Measurements from ENCODE around the gene PAPPA. TPM values are rescaled to one million over a fixed set of nuclear protein-coding genes. Genes with fewer than 3 reads are reported as not detected.

The PAPPA gene
- total RNA-seq, 2 experiments from 2014 or later: not detected

GRCh38 chr9:116436121-116436520, 282.5 kb downstream of the PAPPA start:
- intact Hi-C loops (cut with micrococcal nuclease; ENCODE audit: unreplicated experiment): no loop called here
- no TSS peak for BruUV-seq (replicated peaks)
- CTCF ChIA-PET (ENCODE audit: unreplicated experiment): no interaction called here

DNA sequence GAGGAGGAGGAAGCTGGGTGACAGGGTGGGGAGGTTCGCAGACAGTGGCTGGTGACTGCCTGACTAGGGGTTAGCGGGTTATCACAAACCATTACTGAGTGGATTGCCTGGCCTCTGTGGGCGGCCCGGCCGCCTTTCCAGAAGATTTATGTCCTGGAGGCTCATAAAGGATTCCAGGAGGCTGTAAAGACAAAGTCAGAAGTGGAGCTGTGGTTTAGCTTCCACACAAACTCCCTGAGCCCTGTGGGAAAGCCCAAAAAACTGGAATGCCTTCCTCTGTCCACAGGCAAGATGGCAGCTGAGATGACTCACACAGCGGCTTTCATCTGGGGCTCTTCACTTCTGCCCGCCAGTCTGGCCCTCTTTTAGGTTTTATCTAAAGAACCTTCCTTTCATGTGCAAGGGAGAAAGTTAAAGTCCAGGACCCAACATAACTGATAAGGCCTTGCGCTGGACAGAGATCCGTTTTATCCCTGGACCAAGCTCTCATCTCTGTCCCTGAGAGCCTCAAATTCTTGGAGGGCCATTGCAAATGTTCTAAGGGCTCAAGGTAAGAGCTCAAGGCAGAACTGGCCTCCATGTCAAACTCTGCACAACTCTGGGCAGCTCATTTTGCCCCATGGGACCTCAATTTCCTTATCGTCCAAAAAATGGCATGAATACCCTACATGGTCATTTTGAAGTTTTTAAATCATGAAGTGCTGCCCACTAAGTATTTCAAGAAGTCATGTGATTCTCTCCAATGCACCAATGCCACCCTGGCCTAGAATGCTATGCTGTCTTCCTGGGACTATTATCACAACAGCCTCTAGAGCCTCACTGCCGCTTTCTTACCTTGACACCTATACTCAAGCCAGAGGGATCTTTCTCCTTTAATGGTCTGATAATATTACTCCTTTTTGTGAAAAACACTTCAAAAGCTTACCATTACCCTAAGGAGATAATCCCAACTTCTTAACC, 284.1 kb downstream of the PAPPA start:
- Histone ChIP-seq H2AFZ (ENCODE audit: low read length) (no peak overlapping the region), H3K4me1 (ENCODE audit: insufficient read depth, low read length, poor library complexity, severe bottlenecking) (no peaks in the 10 kb centered on the region), H3K79me2 (ENCODE audit: insufficient read depth, low read depth, low read length) (no peaks in the 10 kb centered on the region), H3K4me2 (ENCODE audit: low read length) (no peak overlapping the region), H4K20me1 (ENCODE audit: insufficient read depth, low read length) (no peaks in the 10 kb centered on the region), H3K27ac (ENCODE audit: low read depth, low read length, poor library complexity, severe bottlenecking) (no peak overlapping the region), H3K9me2 (ENCODE audit: insufficient read depth, low read length) (no peaks in the 10 kb centered on the region), H3K36me3 (ENCODE audit: insufficient read depth, low read length) (no peaks in the 10 kb centered on the region), H3K9me3 (ENCODE audit: low read length) (no peaks in the 10 kb centered on the region), H3K4me3 (ENCODE audit: low read depth, low read length, poor library complexity, severe bottlenecking) (no peak overlapping the region)
- no TSS peak for BruUV-seq (replicated peaks)
- intact Hi-C loops (cut with micrococcal nuclease; ENCODE audit: unreplicated experiment): no loop called here
- CTCF ChIA-PET (ENCODE audit: unreplicated experiment): no interaction called here
- no peak for DNase-seq (ENCODE audit: low spot score)
- TF ChIP-seq EZH2phosphoT487 (IDR thresholded peaks at IDR 0.05; ENCODE audit: borderline replicate concordance, low read depth, low read length): no peak
- TF ChIP-seq, protein P1, sequence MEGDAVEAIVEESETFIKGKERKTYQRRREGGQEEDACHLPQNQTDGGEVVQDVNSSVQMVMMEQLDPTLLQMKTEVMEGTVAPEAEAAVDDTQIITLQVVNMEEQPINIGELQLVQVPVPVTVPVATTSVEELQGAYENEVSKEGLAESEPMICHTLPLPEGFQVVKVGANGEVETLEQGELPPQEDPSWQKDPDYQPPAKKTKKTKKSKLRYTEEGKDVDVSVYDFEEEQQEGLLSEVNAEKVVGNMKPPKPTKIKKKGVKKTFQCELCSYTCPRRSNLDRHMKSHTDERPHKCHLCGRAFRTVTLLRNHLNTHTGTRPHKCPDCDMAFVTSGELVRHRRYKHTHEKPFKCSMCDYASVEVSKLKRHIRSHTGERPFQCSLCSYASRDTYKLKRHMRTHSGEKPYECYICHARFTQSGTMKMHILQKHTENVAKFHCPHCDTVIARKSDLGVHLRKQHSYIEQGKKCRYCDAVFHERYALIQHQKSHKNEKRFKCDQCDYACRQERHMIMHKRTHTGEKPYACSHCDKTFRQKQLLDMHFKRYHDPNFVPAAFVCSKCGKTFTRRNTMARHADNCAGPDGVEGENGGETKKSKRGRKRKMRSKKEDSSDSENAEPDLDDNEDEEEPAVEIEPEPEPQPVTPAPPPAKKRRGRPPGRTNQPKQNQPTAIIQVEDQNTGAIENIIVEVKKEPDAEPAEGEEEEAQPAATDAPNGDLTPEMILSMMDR (conservative IDR thresholded peaks at IDR 0.05; ENCODE audit: low read length): no peak
- POLR2A ChIA-PET: no interaction called here

More at GRCh38 chr9:116436121-116436520, 282.5 kb downstream of the PAPPA start:
- H3K36me3 ChIP-seq (ENCODE audit: insufficient read depth, low read length): no peaks in the 10 kb centered on the region
- H3K9me3 ChIP-seq (ENCODE audit: low read length): no peaks in the 10 kb centered on the region
- POLR2A ChIA-PET: no interaction called here
- no peak overlapping the region for H2AFZ ChIP-seq (ENCODE audit: low read length)
- H3K79me2 ChIP-seq (ENCODE audit: insufficient read depth, low read depth, low read length): no peaks in the 10 kb centered on the region
- no peak for TF ChIP-seq EZH2phosphoT487 (IDR thresholded peaks at IDR 0.05; ENCODE audit: borderline replicate concordance, low read depth, low read length)
- TF ChIP-seq, protein P1 (conservative IDR thresholded peaks at IDR 0.05; ENCODE audit: low read length): no peak
- DNase-seq (ENCODE audit: low spot score): no peak
- no peaks in the 10 kb centered on the region for H3K4me1 ChIP-seq (ENCODE audit: insufficient read depth, low read length, poor library complexity, severe bottlenecking)
- no peak overlapping the region for H3K4me2 ChIP-seq (ENCODE audit: low read length)
- H3K27ac ChIP-seq (ENCODE audit: low read depth, low read length, poor library complexity, severe bottlenecking): no peak overlapping the region
- H3K9me2 ChIP-seq (ENCODE audit: insufficient read depth, low read length): no peaks in the 10 kb centered on the region
- H4K20me1 ChIP-seq (ENCODE audit: insufficient read depth, low read length): no peaks in the 10 kb centered on the region
- no peak overlapping the region for H3K4me3 ChIP-seq (ENCODE audit: low read depth, low read length, poor library complexity, severe bottlenecking)

- Histone ChIP-seq H3K36me3 (ENCODE audit: insufficient read depth, low read length) (no peaks in the 10 kb centered on the region), H3K27ac (ENCODE audit: low read depth, low read length, poor library complexity, severe bottlenecking) (no peak overlapping the region), H3K79me2 (ENCODE audit: insufficient read depth, low read depth, low read length) (no peaks in the 10 kb centered on the region), H4K20me1 (ENCODE audit: insufficient read depth, low read length) (no peaks in the 10 kb centered on the region), H2AFZ (ENCODE audit: low read length) (no peak overlapping the region), H3K4me3 (ENCODE audit: low read depth, low read length, poor library complexity, severe bottlenecking) (no peak overlapping the region), H3K9me3 (ENCODE audit: low read length) (no peaks in the 10 kb centered on the region), H3K4me2 (ENCODE audit: low read length) (no peak overlapping the region), H3K9me2 (ENCODE audit: insufficient read depth, low read length) (no peaks in the 10 kb centered on the region), H3K4me1 (ENCODE audit: insufficient read depth, low read length, poor library complexity, severe bottlenecking) (no peaks in the 10 kb centered on the region)
- POLR2A ChIA-PET: no interaction called here
- BruUV-seq (replicated peaks): no TSS peak
- CTCF ChIA-PET (ENCODE audit: unreplicated experiment): no interaction called here
- DNase-seq (ENCODE audit: low spot score): no peak
- TF ChIP-seq, protein P1 (conservative IDR thresholded peaks at IDR 0.05; ENCODE audit: low read length): no peak
- no peak for TF ChIP-seq EZH2phosphoT487 (IDR thresholded peaks at IDR 0.05; ENCODE audit: borderline replicate concordance, low read depth, low read length)
- intact Hi-C loops (cut with micrococcal nuclease; ENCODE audit: unreplicated experiment): no loop called here
Observed at GRCh38 chr9:116442528-116442927, 288.9 kb downstream of the PAPPA start.
